ENCODE data around the gene ZNF516. TPM values are rescaled to one million over a fixed set of nuclear protein-coding genes. Genes with fewer than 3 reads are reported as not detected.

Gene ZNF516
- total RNA-seq, 1 donor from 2014 or later = 1.2 TPM

GRCh38 chr18:76318607-76319006 is 176.4 kb downstream of the ZNF516 start:
- DNase-seq (ENCODE audit: low spot score) = no peak
- H3K9me3 Mint-ChIP-seq = no peaks in the 10 kb centered on the region
- H3K4me1 Mint-ChIP-seq (ENCODE audit: low read depth) = no peaks in the 10 kb centered on the region
- intact Hi-C loops (cut with micrococcal nuclease) = no loop called here
- no peaks in the 10 kb centered on the region for H3K27me3 Mint-ChIP-seq (ENCODE audit: low read depth)
- H3K4me3 Mint-ChIP-seq (ENCODE audit: low read depth) = no peak overlapping the region
- no peak overlapping the region for H3K27ac Mint-ChIP-seq
- no peaks in the 10 kb centered on the region for H3K36me3 Mint-ChIP-seq (ENCODE audit: low read depth)

- Mint-ChIP-seq H3K4me1 (ENCODE audit: low read depth) (no peaks in the 10 kb centered on the region), H3K9me3 (no peaks in the 10 kb centered on the region), H3K27ac (no peak overlapping the region), H3K4me3 (ENCODE audit: low read depth) (no peak overlapping the region), H3K36me3 (ENCODE audit: low read depth) (no peaks in the 10 kb centered on the region), H3K27me3 (ENCODE audit: low read depth) (no peaks in the 10 kb centered on the region)
- intact Hi-C loops (cut with micrococcal nuclease) = no loop called here
- DNase-seq (ENCODE audit: low spot score) = no peak
Measured at GRCh38 chr18:76317136-76317535, 177.9 kb downstream of the ZNF516 start.

- Mint-ChIP-seq H3K27me3 (ENCODE audit: low read depth) (no peaks in the 10 kb centered on the region), H3K36me3 (ENCODE audit: low read depth) (no peaks in the 10 kb centered on the region), H3K4me3 (ENCODE audit: low read depth) (no peak overlapping the region), H3K27ac (no peak overlapping the region), H3K4me1 (ENCODE audit: low read depth) (no peaks in the 10 kb centered on the region), H3K9me3 (no peaks in the 10 kb centered on the region)
- intact Hi-C loops (cut with micrococcal nuclease) = no loop called here
- DNase-seq (ENCODE audit: low spot score) = no peak
Measured at GRCh38 chr18:76315722-76316230, 179.3 kb downstream of the ZNF516 start.

GRCh38 chr18:76314496-76314895 is 180.5 kb downstream of the ZNF516 start:
- Mint-ChIP-seq H3K4me1 (ENCODE audit: low read depth) (no peaks in the 10 kb centered on the region), H3K27me3 (ENCODE audit: low read depth) (no peaks in the 10 kb centered on the region), H3K36me3 (ENCODE audit: low read depth) (no peaks in the 10 kb centered on the region), H3K9me3 (no peaks in the 10 kb centered on the region), H3K27ac (no peak overlapping the region), H3K4me3 (ENCODE audit: low read depth) (no peak overlapping the region)
- DNase-seq (ENCODE audit: low spot score) = no peak
- intact Hi-C loops (cut with micrococcal nuclease) = no loop called here

GRCh38 chr18:76314015-76314414 is 181.0 kb downstream of the ZNF516 start:
- Mint-ChIP-seq H3K4me1 (ENCODE audit: low read depth) (no peaks in the 10 kb centered on the region), H3K36me3 (ENCODE audit: low read depth) (no peaks in the 10 kb centered on the region), H3K4me3 (ENCODE audit: low read depth) (no peak overlapping the region), H3K9me3 (no peaks in the 10 kb centered on the region), H3K27ac (no peak overlapping the region), H3K27me3 (ENCODE audit: low read depth) (peaks cover 2% of the 10 kb centered on the region)
- DNase-seq (ENCODE audit: low spot score) = no peak
- intact Hi-C loops (cut with micrococcal nuclease) = no loop called here

Measured in activated T-helper 2 cell treated with anti-CD3 and anti-CD28 coated beads, Interferon-gamma antibody, Interleukin-2, Interleukin-4, amounts not matched to agents 10 μg/mL and 5 μg/mL and 100 μg/mL, durations not matched to agents 14 hours and 24 hours and 36 hours (primary cell).